HepG2 (cell line): ENCODE data around the gene FANCE. TPM values are rescaled to one million over a fixed set of nuclear protein-coding genes. Genes with fewer than 3 reads are reported as not detected.

ENCODE experiments used
- CHD4 ChIP-seq: fragments of 200-600 bp; sonication (generic); IDR thresholded peaks from 2 replicates; pipeline ENCODE4 v1.7.0; 2017; ENCODE audit warnings: mild to moderate bottlenecking, low read length, borderline replicate concordance
- HOXA5 ChIP-seq: sonication (generic); formaldehyde crosslinking; IDR thresholded peaks from 2 replicates; pipeline ENCODE4 v1.4.0; 2020; ENCODE audit warnings: missing genetic modification reagents
- MXD4 ChIP-seq: IDR thresholded peaks from 2 replicates; pipeline ENCODE4 v1.6.1; 2016; ENCODE audit warnings: mild to moderate bottlenecking, missing biosample characterization, missing genetic modification reagents
- ONECUT2 ChIP-seq: sonication (generic); formaldehyde crosslinking; IDR thresholded peaks from 2 replicates; pipeline ENCODE4 v1.4.0; 2020; ENCODE audit warnings: missing genetic modification reagents
- RNF2 ChIP-seq: fragments of 450-650 bp; conservative IDR thresholded peaks from 2 replicates; pipeline ENCODE4 v1.6.1; 2016; ENCODE audit warnings: low read depth
- ZNF33A ChIP-seq: sonication (generic); formaldehyde crosslinking; IDR thresholded peaks from 2 replicates; pipeline ENCODE4 v1.5.1; 2020; ENCODE audit warnings: missing genetic modification reagents, mild to moderate bottlenecking, moderate library complexity, borderline replicate concordance
- ZNF460 ChIP-seq: sonication (generic); formaldehyde crosslinking; IDR thresholded peaks from 2 replicates; pipeline ENCODE4 v1.5.1; 2020; ENCODE audit warnings: missing genetic modification reagents, mild to moderate bottlenecking, borderline replicate concordance
- ZNF780A ChIP-seq: sonication (generic); formaldehyde crosslinking; IDR thresholded peaks from 2 replicates; pipeline ENCODE4 v1.8.0; 2022; ENCODE audit warnings: mild to moderate bottlenecking, missing genetic modification reagents, moderate library complexity
- ZSCAN12 ChIP-seq: sonication (generic); formaldehyde crosslinking; IDR thresholded peaks from 2 replicates; pipeline ENCODE4 v1.9.0; 2021; ENCODE audit warnings: mild to moderate bottlenecking, missing genetic modification reagents
- ZSCAN29 ChIP-seq: sonication (generic); formaldehyde crosslinking; conservative IDR thresholded peaks from 2 replicates; pipeline ENCODE4 v1.4.0; 2020; ENCODE audit warnings: mild to moderate bottlenecking, missing genetic modification reagents
- polyA plus RNA-seq, 8 experiments: library from polyadenylated mRNA; depleted of rRNA in 3 of 8; stranded (reverse) in 7 of 8; unstranded in 1 of 8; fragments of >200 nt; fragmentation: Illumina TruSeq in 4 of 8; extraction: Trizol in 4 of 8; gene quantifications; 2 replicates each; pipeline versions ENCODE4 v1.2.1 to v1.2.3, GENCODE V29; 2011 to 2016; ENCODE audit warnings: low read depth in 4 of 8, missing spikeins in 1 of 8, mixed read lengths in 1 of 8; ENCODE audit not compliant: insufficient read depth in 1 of 8
- total RNA-seq, 5 experiments: library from RNA; depleted of rRNA; stranded (reverse); fragments of >200 nt; fragmentation: Illumina TruSeq; extraction: Trizol; gene quantifications; 2 replicates each; pipeline ENCODE4 v1.2.3, GENCODE V29; 2016; ENCODE audit warnings: low read depth in 1 of 5
- TF ChIP-seq, protein P1 (sequence below): sonication (generic); formaldehyde crosslinking; IDR thresholded peaks from 2 replicates; pipeline ENCODE4 v1.4.0; 2020; ENCODE audit warnings: missing genetic modification reagents
- TF ChIP-seq, protein P2 (sequence below), 2 experiments: IDR thresholded peaks; 2 replicates each; pipeline ENCODE4 v1.6.1; 2011 to 2012; ENCODE audit warnings: low read length in 2 of 2, borderline replicate concordance in 1 of 2, low read depth in 1 of 2, mild to moderate bottlenecking in 1 of 2, moderate library complexity in 1 of 2
- TF ChIP-seq, protein P3 (sequence below): sonication (generic); formaldehyde crosslinking; IDR thresholded peaks from 2 replicates; pipeline ENCODE4 v1.4.0; 2020; ENCODE audit warnings: mild to moderate bottlenecking, missing genetic modification reagents
- TF ChIP-seq, protein P4 (sequence below): sonication (generic); formaldehyde crosslinking; IDR thresholded peaks from 2 replicates; pipeline ENCODE4 v1.4.0; 2020; ENCODE audit warnings: missing genetic modification reagents, borderline replicate concordance

FANCE gene
- total and polyA plus RNA-seq, 2 of the 13 experiments (the other 11 are each of a cell fraction or from before 2014, with no cell fraction given) = 7.1 to 11.2 TPM

DNA sequence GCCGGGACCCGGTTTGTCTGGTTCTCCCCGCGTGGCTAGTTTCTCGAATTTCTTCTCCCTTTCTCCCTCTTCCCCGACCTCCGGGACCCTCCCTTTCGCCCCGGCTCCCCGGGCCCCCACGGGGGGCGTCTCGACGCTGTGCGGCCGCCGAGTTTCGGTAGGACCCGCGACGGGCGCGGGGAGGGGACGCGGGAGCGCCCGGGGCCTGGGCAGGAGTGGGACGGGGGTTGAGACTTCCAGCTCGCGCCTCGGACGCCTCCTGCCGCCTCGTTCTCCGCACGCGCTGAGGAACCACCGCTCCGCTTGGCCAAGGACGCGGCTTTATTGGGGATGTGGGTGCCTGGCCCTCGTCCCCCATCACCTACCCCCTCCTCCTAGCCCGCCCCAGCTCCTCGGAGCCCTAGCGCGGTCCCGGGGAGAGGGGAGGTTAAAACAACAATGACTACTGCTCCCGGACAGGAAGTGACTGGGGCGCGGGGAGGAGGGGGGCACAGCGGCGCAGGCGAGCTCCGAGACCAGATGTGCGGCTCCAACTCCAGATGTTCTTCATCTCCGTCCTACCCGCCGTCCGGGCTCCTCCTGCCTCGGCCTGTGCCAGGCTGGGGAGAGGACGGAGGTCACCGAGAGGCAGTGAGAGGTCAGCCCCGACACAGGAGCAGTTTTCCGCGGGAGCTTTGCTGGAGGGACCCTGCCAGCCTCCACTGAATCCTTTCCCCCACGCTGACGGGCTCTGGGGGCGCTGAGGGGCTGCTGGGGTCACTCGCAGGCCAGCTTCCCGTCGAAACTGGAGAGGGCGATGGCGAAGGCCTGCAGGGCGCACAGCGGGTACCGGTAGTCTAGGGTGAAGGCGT is 45.7 kb downstream of the FANCE start (continued):
- TF ChIP-seq, protein P1, sequence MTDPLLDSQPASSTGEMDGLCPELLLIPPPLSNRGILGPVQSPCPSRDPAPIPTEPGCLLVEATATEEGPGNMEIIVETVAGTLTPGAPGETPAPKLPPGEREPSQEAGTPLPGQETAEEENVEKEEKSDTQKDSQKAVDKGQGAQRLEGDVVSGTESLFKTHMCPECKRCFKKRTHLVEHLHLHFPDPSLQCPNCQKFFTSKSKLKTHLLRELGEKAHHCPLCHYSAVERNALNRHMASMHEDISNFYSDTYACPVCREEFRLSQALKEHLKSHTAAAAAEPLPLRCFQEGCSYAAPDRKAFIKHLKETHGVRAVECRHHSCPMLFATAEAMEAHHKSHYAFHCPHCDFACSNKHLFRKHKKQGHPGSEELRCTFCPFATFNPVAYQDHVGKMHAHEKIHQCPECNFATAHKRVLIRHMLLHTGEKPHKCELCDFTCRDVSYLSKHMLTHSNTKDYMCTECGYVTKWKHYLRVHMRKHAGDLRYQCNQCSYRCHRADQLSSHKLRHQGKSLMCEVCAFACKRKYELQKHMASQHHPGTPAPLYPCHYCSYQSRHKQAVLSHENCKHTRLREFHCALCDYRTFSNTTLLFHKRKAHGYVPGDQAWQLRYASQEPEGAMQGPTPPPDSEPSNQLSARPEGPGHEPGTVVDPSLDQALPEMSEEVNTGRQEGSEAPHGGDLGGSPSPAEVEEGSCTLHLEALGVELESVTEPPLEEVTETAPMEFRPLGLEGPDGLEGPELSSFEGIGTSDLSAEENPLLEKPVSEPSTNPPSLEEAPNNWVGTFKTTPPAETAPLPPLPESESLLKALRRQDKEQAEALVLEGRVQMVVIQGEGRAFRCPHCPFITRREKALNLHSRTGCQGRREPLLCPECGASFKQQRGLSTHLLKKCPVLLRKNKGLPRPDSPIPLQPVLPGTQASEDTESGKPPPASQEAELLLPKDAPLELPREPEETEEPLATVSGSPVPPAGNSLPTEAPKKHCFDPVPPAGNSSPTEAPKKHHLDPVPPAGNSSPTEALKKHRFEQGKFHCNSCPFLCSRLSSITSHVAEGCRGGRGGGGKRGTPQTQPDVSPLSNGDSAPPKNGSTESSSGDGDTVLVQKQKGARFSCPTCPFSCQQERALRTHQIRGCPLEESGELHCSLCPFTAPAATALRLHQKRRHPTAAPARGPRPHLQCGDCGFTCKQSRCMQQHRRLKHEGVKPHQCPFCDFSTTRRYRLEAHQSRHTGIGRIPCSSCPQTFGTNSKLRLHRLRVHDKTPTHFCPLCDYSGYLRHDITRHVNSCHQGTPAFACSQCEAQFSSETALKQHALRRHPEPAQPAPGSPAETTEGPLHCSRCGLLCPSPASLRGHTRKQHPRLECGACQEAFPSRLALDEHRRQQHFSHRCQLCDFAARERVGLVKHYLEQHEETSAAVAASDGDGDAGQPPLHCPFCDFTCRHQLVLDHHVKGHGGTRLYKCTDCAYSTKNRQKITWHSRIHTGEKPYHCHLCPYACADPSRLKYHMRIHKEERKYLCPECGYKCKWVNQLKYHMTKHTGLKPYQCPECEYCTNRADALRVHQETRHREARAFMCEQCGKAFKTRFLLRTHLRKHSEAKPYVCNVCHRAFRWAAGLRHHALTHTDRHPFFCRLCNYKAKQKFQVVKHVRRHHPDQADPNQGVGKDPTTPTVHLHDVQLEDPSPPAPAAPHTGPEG (CRISPR knock-in tag) = peak; percentile 89
- TF ChIP-seq ZSCAN29 = no peak
- TF ChIP-seq ZSCAN12 = peak; percentile 94
- no peak for TF ChIP-seq CHD4
- TF ChIP-seq, protein P2, sequence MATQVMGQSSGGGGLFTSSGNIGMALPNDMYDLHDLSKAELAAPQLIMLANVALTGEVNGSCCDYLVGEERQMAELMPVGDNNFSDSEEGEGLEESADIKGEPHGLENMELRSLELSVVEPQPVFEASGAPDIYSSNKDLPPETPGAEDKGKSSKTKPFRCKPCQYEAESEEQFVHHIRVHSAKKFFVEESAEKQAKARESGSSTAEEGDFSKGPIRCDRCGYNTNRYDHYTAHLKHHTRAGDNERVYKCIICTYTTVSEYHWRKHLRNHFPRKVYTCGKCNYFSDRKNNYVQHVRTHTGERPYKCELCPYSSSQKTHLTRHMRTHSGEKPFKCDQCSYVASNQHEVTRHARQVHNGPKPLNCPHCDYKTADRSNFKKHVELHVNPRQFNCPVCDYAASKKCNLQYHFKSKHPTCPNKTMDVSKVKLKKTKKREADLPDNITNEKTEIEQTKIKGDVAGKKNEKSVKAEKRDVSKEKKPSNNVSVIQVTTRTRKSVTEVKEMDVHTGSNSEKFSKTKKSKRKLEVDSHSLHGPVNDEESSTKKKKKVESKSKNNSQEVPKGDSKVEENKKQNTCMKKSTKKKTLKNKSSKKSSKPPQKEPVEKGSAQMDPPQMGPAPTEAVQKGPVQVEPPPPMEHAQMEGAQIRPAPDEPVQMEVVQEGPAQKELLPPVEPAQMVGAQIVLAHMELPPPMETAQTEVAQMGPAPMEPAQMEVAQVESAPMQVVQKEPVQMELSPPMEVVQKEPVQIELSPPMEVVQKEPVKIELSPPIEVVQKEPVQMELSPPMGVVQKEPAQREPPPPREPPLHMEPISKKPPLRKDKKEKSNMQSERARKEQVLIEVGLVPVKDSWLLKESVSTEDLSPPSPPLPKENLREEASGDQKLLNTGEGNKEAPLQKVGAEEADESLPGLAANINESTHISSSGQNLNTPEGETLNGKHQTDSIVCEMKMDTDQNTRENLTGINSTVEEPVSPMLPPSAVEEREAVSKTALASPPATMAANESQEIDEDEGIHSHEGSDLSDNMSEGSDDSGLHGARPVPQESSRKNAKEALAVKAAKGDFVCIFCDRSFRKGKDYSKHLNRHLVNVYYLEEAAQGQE (IDR thresholded peaks at IDR 0.05; ENCODE audit: borderline replicate concordance in 1 of 2, low read depth in 1 of 2, low read length in 2 of 2) = no peak
- TF ChIP-seq ONECUT2 (CRISPR knock-in tag) = no peak
- no peak for TF ChIP-seq ZNF460 (CRISPR knock-in tag)
- TF ChIP-seq, protein P3, sequence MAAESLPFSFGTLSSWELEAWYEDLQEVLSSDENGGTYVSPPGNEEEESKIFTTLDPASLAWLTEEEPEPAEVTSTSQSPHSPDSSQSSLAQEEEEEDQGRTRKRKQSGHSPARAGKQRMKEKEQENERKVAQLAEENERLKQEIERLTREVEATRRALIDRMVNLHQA = no peak
- peak; percentile 66; the same call in 1 of the 2 replicates for TF ChIP-seq MXD4
- peak; percentile 94 for TF ChIP-seq HOXA5
- TF ChIP-seq ZNF33A (CRISPR knock-in tag) = no peak
- TF ChIP-seq, protein P4, sequence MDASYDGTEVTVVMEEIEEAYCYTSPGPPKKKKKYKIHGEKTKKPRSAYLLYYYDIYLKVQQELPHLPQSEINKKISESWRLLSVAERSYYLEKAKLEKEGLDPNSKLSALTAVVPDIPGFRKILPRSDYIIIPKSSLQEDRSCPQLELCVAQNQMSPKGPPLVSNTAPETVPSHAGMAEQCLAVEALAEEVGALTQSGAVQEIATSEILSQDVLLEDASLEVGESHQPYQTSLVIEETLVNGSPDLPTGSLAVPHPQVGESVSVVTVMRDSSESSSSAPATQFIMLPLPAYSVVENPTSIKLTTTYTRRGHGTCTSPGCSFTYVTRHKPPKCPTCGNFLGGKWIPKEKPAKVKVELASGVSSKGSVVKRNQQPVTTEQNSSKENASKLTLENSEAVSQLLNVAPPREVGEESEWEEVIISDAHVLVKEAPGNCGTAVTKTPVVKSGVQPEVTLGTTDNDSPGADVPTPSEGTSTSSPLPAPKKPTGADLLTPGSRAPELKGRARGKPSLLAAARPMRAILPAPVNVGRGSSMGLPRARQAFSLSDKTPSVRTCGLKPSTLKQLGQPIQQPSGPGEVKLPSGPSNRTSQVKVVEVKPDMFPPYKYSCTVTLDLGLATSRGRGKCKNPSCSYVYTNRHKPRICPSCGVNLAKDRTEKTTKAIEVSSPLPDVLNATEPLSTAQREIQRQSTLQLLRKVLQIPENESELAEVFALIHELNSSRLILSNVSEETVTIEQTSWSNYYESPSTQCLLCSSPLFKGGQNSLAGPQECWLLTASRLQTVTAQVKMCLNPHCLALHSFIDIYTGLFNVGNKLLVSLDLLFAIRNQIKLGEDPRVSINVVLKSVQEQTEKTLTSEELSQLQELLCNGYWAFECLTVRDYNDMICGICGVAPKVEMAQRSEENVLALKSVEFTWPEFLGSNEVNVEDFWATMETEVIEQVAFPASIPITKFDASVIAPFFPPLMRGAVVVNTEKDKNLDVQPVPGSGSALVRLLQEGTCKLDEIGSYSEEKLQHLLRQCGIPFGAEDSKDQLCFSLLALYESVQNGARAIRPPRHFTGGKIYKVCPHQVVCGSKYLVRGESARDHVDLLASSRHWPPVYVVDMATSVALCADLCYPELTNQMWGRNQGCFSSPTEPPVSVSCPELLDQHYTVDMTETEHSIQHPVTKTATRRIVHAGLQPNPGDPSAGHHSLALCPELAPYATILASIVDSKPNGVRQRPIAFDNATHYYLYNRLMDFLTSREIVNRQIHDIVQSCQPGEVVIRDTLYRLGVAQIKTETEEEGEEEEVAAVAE (CRISPR knock-in tag) = peak; percentile 72
- TF ChIP-seq ZNF780A (CRISPR knock-in tag) = no peak
- peak; percentile 93 for TF ChIP-seq RNF2
